HepG2 (cell line): ENCODE measurements around the gene GABBR2. TPM values are rescaled to one million over a fixed set of nuclear protein-coding genes. Genes with fewer than 3 reads are reported as not detected.
A peak's percentile ranks its signal among the peaks of the same experiment; 100 is the strongest.

Experiments used
- ATAC-seq: fragments of 200-7000 bp; cut with Tn5 transposase; 3 replicates; pipeline ENCODE4 v1.9.1; 2020; ENCODE audit warnings: mild to moderate bottlenecking, moderate library complexity
- BruUV-seq: library from RNA; stranded (reverse); fragments of 400-500 nt; replicated peaks from 2 replicates; lab custom pipeline; 2021; lab: Mats Ljungman, UMichigan
- CTCF ChIA-PET: fragments of 300-600 bp; formaldehyde crosslinking; extraction: SDS; loops from one replicate; lab custom pipeline; 2021; ENCODE audit warnings: low total read pairs, inconsistent platforms, low intra/inter-chr PET ratio; lab: Yijun Ruan, JAX
- POLR2A ChIA-PET: fragments of 350-600 bp; sonication (Branson Sonifier 250); formaldehyde crosslinking; loops from one replicate; lab custom pipeline; 2020; ENCODE audit warnings: antibody characterized with exemption, inconsistent platforms; lab: Yijun Ruan, JAX
- DNase-seq: peaks from one replicate; pipeline ENCODE4 v3.0.0-alpha.2; 2015; ENCODE audit warnings: low spot score
- FAIRE-seq: peaks from 3 replicates; lab custom pipeline; 2011; peaks lifted over from hg19 to GRCh38; lab: Jason Lieb, UNC
- H2AFZ ChIP-seq: one replicate; pipeline ENCODE4 v1.6.1; 2011; ENCODE audit warnings: low read length, inconsistent platforms
- H3K27ac ChIP-seq: fragments of 300-600 bp; 3 replicates; pipeline ENCODE4 v1.8.0; 2011; ENCODE audit warnings: mixed run types, mild to moderate bottlenecking, mixed read lengths, low read length, inconsistent platforms; ENCODE audit not compliant: insufficient read depth; ENCODE audit errors: extremely low read length
- H3K27me3 ChIP-seq, 2 experiments: fragments of 200-600 bp in 1 of 2; 2 replicates in 1 of 2; 3 replicates in 1 of 2; pipeline versions ENCODE4 v1.6.0 to v1.8.0; 2011; ENCODE audit warnings: low read length in 2 of 2, mild to moderate bottlenecking in 2 of 2, moderate library complexity in 2 of 2, inconsistent platforms in 1 of 2; ENCODE audit not compliant: insufficient read depth in 2 of 2, control insufficient read depth in 1 of 2
- H3K36me3 ChIP-seq, 2 experiments: fragments of 200-600 bp in 1 of 2; replicated peaks in 1 of 2; 2 replicates in 1 of 2; 3 replicates in 1 of 2; pipeline versions ENCODE4 v1.5.1 to v1.8.0; 2011; ENCODE audit warnings: low read length in 2 of 2, inconsistent platforms in 1 of 2; ENCODE audit not compliant: insufficient read depth in 2 of 2, control insufficient read depth in 1 of 2
- H3K4me1 ChIP-seq: 2 replicates; pipeline ENCODE4 v1.5.1; 2012; ENCODE audit warnings: low read length, inconsistent platforms; ENCODE audit not compliant: insufficient read depth
- H3K4me2 ChIP-seq: 2 replicates; pipeline ENCODE4 v1.6.0; 2011; ENCODE audit warnings: low read depth, low read length, inconsistent platforms
- H3K4me3 ChIP-seq, 3 experiments: fragments of 200-600 bp in 1 of 3; sonication (generic), shearing (Covaris generic) in 1 of 3; replicated peaks in 1 of 3; 2 replicates each; pipeline ENCODE4 v1.5.1; 2011 to 2016; ENCODE audit warnings: low read length in 3 of 3, inconsistent platforms in 2 of 3, low read depth in 2 of 3, mild to moderate bottlenecking in 2 of 3, control low read depth in 1 of 3, mixed read lengths in 1 of 3; ENCODE audit not compliant: insufficient read depth in 1 of 3
- H3K79me2 ChIP-seq: one replicate; pipeline ENCODE4 v1.6.1; 2011; ENCODE audit warnings: low read length, inconsistent platforms; ENCODE audit not compliant: insufficient read depth
- H3K9ac ChIP-seq: 2 replicates; pipeline ENCODE4 v1.6.0; 2011; ENCODE audit warnings: mild to moderate bottlenecking, low read depth, low read length, inconsistent platforms; ENCODE audit not compliant: insufficient read depth
- H3K9me3 ChIP-seq: 2 replicates; pipeline ENCODE4 v1.5.1; 2012; ENCODE audit warnings: mild to moderate bottlenecking, low read length
- H4K20me1 ChIP-seq: 2 replicates; pipeline ENCODE4 v1.6.0; 2011; ENCODE audit warnings: inconsistent platforms, mild to moderate bottlenecking, low read length, moderate library complexity; ENCODE audit not compliant: insufficient read depth
- CBX1 ChIP-seq: IDR thresholded peaks from one replicate; pipeline ENCODE4 v1.6.1; 2016; ENCODE audit warnings: antibody characterized with exemption, low read depth
- NCOA2 ChIP-seq: sonication (generic); formaldehyde crosslinking; IDR thresholded peaks from 2 replicates; pipeline ENCODE4 v1.8.0; 2022; ENCODE audit warnings: inconsistent platforms
- NFE2 ChIP-seq: sonication (generic); formaldehyde crosslinking; IDR thresholded peaks from 2 replicates; pipeline ENCODE4 v1.4.0; 2020; ENCODE audit warnings: missing genetic modification reagents
- PREB ChIP-seq: sonication (generic); formaldehyde crosslinking; IDR thresholded peaks from 2 replicates; pipeline ENCODE4 v1.4.0; 2020; ENCODE audit warnings: missing genetic modification reagents
- SMAD9 ChIP-seq: sonication (generic); formaldehyde crosslinking; IDR thresholded peaks from 2 replicates; pipeline ENCODE4 v1.5.1; 2020; ENCODE audit warnings: mild to moderate bottlenecking, missing genetic modification reagents
- TAF1 ChIP-seq: sonication (generic); formaldehyde crosslinking; IDR thresholded peaks from 2 replicates; pipeline ENCODE4 v1.4.0; 2020; ENCODE audit warnings: missing genetic modification reagents
- WGBS: methylation state at CpG from one replicate; pipeline ENCODE4 v1.1.6; 2017; ENCODE audit warnings: low lambda C conversion rate; 5-methylcytosine and 5-hydroxymethylcytosine counted together
- in situ Hi-C: cut with HindIII; loops from 2 replicates; pipeline ENCODE4 v1.10.0; 2017; ENCODE audit warnings: low pct_unique_long_range_greater_than_20kb; ENCODE audit not compliant: extremely low pct_ligation_motif_present
- intact Hi-C: fragments of 100-400 bp; cut with micrococcal nuclease; formaldehyde crosslinking; loops from one replicate; pipeline ENCODE4 v1.10.0; 2022; ENCODE audit not compliant: unreplicated experiment
- polyA plus RNA-seq, 8 experiments: library from polyadenylated mRNA; depleted of rRNA in 3 of 8; stranded (reverse) in 7 of 8; unstranded in 1 of 8; fragments of >200 nt; fragmentation: Illumina TruSeq in 4 of 8; extraction: Trizol in 4 of 8; gene quantifications; 2 replicates each; pipeline versions ENCODE4 v1.2.1 to v1.2.3, GENCODE V29; 2011 to 2016; ENCODE audit warnings: low read depth in 4 of 8, missing spikeins in 1 of 8, mixed read lengths in 1 of 8; ENCODE audit not compliant: insufficient read depth in 1 of 8
- total RNA-seq, 5 experiments: library from RNA; depleted of rRNA; stranded (reverse); fragments of >200 nt; fragmentation: Illumina TruSeq; extraction: Trizol; gene quantifications; 2 replicates each; pipeline ENCODE4 v1.2.3, GENCODE V29; 2016; ENCODE audit warnings: low read depth in 1 of 5
- TF ChIP-seq, protein P1 (sequence below): IDR thresholded peaks from 2 replicates; pipeline ENCODE4 v1.6.1; 2016; ENCODE audit warnings: low read depth
- TF ChIP-seq, protein P2 (sequence below): sonication (generic); formaldehyde crosslinking; IDR thresholded peaks from 2 replicates; pipeline ENCODE4 v1.8.0; 2022; ENCODE audit warnings: mild to moderate bottlenecking, missing genetic modification reagents, borderline replicate concordance

The GABBR2 gene
- total and polyA plus RNA-seq, 2 of the 13 experiments (the other 11 are each of a cell fraction or from before 2014, with no cell fraction given): 0.02 TPM; not detected in 1

DNA sequence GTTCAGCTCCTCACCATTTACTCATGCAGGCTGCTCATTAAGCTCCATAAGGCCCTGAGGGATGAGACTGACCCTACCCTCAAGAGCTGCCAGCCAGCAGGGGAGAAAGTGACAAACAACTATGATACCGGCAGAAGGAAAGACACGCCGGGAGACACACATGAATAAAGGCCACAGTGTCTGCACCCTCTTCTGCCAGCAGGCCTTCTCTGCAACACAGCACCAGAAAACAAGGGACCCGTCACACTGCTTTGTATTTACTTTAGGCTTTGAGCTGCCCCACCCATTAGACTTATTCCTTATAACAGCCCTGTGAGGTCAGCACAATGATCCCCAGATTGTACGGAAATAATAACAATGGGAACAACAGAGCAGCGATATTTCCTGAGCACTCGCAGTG lies 7.2 kb downstream of the GABBR2 start:
- ATAC-seq (peak; percentile 64), FAIRE-seq (no peak), DNase-seq (peak; percentile 8)
- 71% methylated on average over 3 of the region's 7 CpGs for WGBS
- no peaks in the 10 kb centered on the region for H3K9me3 ChIP-seq
- CTCF ChIA-PET: no interaction called here
- POLR2A ChIA-PET: no interaction called here
- no peak overlapping the region for H3K4me2 ChIP-seq
- H2AFZ ChIP-seq: no peak overlapping the region
- intact Hi-C loops: no loop called here
- no peaks in the 10 kb centered on the region for H3K79me2 ChIP-seq
- H3K27ac ChIP-seq: no peak overlapping the region
- H3K27me3 ChIP-seq: peaks cover 0 to 28% of the 10 kb centered on the region in 2 experiments; a peak in 3 of 5 replicates
- TF ChIP-seq NFE2 (CRISPR knock-in tag) (no peak), TAF1 (CRISPR knock-in tag) (no peak), CBX1 (no peak), NCOA2 (CRISPR knock-in tag) (no peak), SMAD9 (CRISPR knock-in tag) (no peak), PREB (no peak)
- TF ChIP-seq, protein P1, sequence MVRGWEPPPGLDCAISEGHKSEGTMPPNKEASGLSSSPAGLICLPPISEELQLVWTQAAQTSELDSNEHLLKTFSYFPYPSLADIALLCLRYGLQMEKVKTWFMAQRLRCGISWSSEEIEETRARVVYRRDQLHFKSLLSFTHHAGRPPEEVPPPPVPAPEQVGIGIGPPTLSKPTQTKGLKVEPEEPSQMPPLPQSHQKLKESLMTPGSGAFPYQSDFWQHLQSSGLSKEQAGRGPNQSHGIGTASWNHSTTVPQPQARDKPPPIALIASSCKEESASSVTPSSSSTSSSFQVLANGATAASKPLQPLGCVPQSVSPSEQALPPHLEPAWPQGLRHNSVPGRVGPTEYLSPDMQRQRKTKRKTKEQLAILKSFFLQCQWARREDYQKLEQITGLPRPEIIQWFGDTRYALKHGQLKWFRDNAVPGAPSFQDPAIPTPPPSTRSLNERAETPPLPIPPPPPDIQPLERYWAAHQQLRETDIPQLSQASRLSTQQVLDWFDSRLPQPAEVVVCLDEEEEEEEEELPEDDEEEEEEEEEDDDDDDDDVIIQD: no peak
- TF ChIP-seq, protein P2, sequence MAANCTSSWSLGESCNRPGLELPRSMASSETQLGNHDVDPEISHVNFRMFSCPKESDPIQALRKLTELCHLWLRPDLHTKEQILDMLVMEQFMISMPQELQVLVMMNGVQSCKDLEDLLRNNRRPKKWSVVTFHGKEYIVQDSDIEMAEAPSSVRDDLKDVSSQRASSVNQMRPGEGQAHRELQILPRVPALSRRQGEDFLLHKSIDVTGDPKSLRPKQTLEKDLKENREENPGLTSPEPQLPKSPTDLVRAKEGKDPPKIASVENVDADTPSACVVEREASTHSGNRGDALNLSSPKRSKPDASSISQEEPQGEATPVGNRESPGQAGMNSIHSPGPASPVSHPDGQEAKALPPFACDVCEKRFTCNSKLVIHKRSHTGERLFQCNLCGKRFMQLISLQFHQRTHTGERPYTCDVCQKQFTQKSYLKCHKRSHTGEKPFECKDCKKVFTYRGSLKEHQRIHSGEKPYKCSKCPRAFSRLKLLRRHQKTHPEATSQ (CRISPR knock-in tag): no peak
- H3K36me3 ChIP-seq: no peaks in the 10 kb centered on the region
- H4K20me1 ChIP-seq: no peaks in the 10 kb centered on the region
- no TSS peak for BruUV-seq
- H3K4me3 ChIP-seq: no peak overlapping the region
- no peak overlapping the region for H3K9ac ChIP-seq
- in situ Hi-C loops: loop anchor here (10.0 kb wide), 1 partner anchor 387 kb away; no protein-coding TSS in a partner anchor
- peaks cover 20% of the 10 kb centered on the region for H3K4me1 ChIP-seq
